ENCODE results near the gene CEP120.
"Not testable (repeated sequence)": the region's sequence is repeated elsewhere in the genome, so short reads cannot be mapped to it uniquely, and the experiment has no call there.

CEP120 gene

GRCh38 chr5:123438244-123438643 is 15.0 kb upstream of the CEP120 start:
- peak; percentile 38 for DNase-seq (ENCODE audit: low spot score)
- no peak for TF ChIP-seq CTCF (IDR thresholded peaks at IDR 0.05; ENCODE audit: extremely low read depth, missing control alignments)

GRCh38 chr5:123436201-123436600 is 13.0 kb upstream of the CEP120 start:
- no peak for TF ChIP-seq CTCF (IDR thresholded peaks at IDR 0.05; ENCODE audit: extremely low read depth, missing control alignments)

GRCh38 chr5:123434796-123435195 is 11.6 kb upstream of the CEP120 start:
- DNase-seq (ENCODE audit: low spot score) = no peak
- no peak for TF ChIP-seq CTCF (IDR thresholded peaks at IDR 0.05; ENCODE audit: extremely low read depth, missing control alignments)

More at GRCh38 chr5:123436201-123436600, 13.0 kb upstream of the CEP120 start:
- DNase-seq (ENCODE audit: low spot score) = no peak

DNA sequence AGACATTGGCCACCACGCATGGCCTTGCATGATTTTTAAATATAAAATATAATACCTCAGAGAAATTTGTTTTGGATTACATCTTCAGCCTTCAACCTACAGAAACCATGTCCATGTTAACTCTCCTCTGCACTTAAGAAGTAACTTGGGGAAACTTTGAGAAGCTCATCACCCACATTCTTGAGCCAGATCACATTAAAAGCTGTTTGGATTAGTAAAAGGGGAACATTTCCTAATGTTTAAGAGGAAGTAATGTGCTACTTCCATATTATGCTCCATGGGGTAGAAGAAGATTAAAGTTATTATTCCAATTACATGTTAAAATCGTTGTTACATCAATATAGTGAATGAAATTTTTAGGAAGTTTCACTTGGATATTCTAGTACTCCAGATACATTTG is 10.4 kb upstream of the CEP120 start:
- no peak for TF ChIP-seq CTCF (IDR thresholded peaks at IDR 0.05; ENCODE audit: extremely low read depth, missing control alignments)
- DNase-seq (ENCODE audit: low spot score) = no peak

DNA sequence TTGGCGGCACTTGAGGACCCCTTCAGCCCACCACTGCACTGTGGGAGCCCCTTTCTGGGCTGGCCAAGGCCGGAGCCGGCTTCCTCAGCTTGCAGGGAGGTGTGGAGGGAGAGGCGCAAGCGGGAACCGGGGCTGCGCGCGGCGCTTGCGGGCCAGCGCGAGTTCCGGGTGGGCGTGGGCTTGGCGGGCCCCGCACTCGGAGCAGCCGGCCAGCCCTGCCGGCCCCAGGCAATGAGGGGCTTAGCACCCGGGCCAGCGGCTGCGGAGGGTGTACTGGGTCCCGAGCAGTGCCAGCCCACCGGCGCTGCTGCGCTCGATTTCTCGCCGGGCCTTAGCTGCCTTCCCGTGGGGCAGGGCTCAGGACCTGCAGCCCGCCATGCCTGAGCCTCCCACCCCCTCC is 7.2 kb upstream of the CEP120 start:
- DNase-seq (ENCODE audit: low spot score) = not testable (repeated sequence)

- no peak for TF ChIP-seq CTCF (IDR thresholded peaks at IDR 0.05; ENCODE audit: extremely low read depth, missing control alignments)
- no peak for DNase-seq (ENCODE audit: low spot score)
Measured at GRCh38 chr5:123429993-123430392, 6.8 kb upstream of the CEP120 start.

- no peak for TF ChIP-seq CTCF (IDR thresholded peaks at IDR 0.05; ENCODE audit: extremely low read depth, missing control alignments)
- DNase-seq (ENCODE audit: low spot score) = no peak
Measured at GRCh38 chr5:123429221-123429954, 6.2 kb upstream of the CEP120 start.
